ENCODE measurements around the gene ARHGEF2. TPM values are rescaled to one million over a fixed set of nuclear protein-coding genes. Genes with fewer than 3 reads are reported as not detected.

ARHGEF2 gene
- total and polyA plus RNA-seq, 5 donors from 2014 or later = 16.1 to 108 (median 16.4) TPM

DNA sequence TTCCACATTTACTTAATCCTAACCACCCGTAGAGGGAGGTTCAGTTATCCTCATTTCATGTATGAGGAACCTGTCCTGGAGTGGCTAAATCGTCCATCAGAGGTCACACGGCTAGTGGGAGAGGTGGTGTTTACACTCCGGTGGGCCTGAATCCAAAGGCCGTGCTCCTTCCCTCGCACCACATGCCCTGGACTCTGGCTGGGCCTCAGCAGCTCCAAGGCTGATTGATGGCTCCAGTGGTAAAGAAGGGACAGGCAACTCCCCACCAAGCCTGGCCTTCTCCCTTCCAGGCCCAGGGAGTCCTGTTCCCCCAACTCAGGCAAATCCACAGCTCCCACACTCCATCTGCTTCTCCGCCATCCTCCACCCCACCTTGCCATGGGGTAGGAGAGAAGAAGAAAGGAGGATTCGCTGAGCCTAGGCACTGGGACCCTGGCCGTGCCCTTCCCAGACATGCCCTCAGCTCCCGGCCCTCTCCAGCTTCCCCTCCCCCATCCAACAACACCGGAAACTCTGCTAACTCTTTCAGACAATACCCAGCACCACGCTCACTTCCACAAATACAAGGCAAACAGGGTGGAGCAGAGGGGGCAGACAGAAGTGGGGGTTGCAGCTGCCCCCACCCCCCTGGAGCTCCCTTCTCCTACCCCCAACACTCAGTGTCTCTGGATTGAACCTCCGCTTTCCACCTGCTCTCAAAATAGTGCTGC, 10.9 kb downstream of the ARHGEF2 start:
- peak overlapping the region; percentile 72 for H3K27ac ChIP-seq (ENCODE audit: insufficient read depth, low read length, poor library complexity, severe bottlenecking)
- H3K4me1 ChIP-seq (ENCODE audit: control insufficient read depth, insufficient read depth, low read length, poor library complexity, severe bottlenecking) = peaks cover 57% of the 10 kb centered on the region
- no peaks in the 10 kb centered on the region for H3K9me3 ChIP-seq (ENCODE audit: control insufficient read depth in 2 of 2, low read length in 2 of 2)
- DNase-seq (peak in 1 of 3 donors; percentile 60), ATAC-seq (ENCODE audit: low read depth in 2 of 2) (peak; percentile 33 to 58)
- peak overlapping the region; percentile 91 to 97 (median 96) for H3K27ac Mint-ChIP-seq
- peaks cover 72% of the 10 kb centered on the region for H3K36me3 ChIP-seq (ENCODE audit: control insufficient read depth, insufficient read depth, low read length)
- no peaks in the 10 kb centered on the region for H3K27me3 Mint-ChIP-seq
- no peak overlapping the region for H3K4me3 ChIP-seq (ENCODE audit: low read depth, low read length)
- H3K36me3 Mint-ChIP-seq = peaks cover 41% of the 10 kb centered on the region
- peaks cover 0 to 70% (median 54%) of the 10 kb centered on the region in 4 donors for H3K4me1 Mint-ChIP-seq
- peak overlapping the region; percentile 67 to 92 (median 82) for H3K4me3 Mint-ChIP-seq
- H3K27me3 ChIP-seq (ENCODE audit: control insufficient read depth, insufficient read depth, low read length) = no peaks in the 10 kb centered on the region
- H3K9me3 Mint-ChIP-seq = peaks cover 0 to 1% (median 0%) of the 10 kb centered on the region in 7 donors

DNA sequence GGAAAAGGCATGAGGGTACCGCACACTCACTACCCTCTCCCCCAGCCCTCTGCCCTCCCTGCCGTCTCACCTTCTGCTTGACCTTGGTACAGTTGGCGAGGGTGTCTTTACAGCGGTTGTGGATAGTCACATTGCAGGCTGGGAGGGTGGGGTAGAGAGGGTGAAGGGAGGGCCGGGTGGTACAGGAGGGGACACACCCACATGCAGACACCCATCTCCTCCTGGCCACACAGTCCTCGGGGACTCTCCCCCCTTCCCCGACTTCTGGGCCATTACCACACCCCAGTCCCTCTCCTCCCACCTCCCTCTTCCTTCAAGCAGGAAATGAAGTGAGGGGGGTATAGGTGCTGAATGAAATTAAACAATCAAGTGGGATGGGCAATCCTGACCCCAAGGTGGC, 11.6 kb downstream of the ARHGEF2 start:
- no peak overlapping the region for H3K4me3 ChIP-seq (ENCODE audit: low read depth, low read length)
- Mint-ChIP-seq H3K4me1 (peaks cover 0 to 63% (median 47%) of the 10 kb centered on the region in 4 donors), H3K27ac (peak overlapping the region; percentile 91 to 94 (median 92)), H3K27me3 (no peaks in the 10 kb centered on the region), H3K4me3 (peak overlapping the region in 3 of 4 donors; percentile 74 to 92 (median 76)), H3K9me3 (peaks cover 0 to 1% (median 0%) of the 10 kb centered on the region in 7 donors), H3K36me3 (peaks cover 36% of the 10 kb centered on the region)
- H3K36me3 ChIP-seq (ENCODE audit: control insufficient read depth, insufficient read depth, low read length) = peaks cover 77% of the 10 kb centered on the region
- H3K9me3 ChIP-seq (ENCODE audit: control insufficient read depth in 2 of 2, low read length in 2 of 2) = no peaks in the 10 kb centered on the region
- H3K27me3 ChIP-seq (ENCODE audit: control insufficient read depth, insufficient read depth, low read length) = no peaks in the 10 kb centered on the region
- peak overlapping the region; percentile 72 for H3K27ac ChIP-seq (ENCODE audit: insufficient read depth, low read length, poor library complexity, severe bottlenecking)
- DNase-seq = no peak
- peaks cover 50% of the 10 kb centered on the region for H3K4me1 ChIP-seq (ENCODE audit: control insufficient read depth, insufficient read depth, low read length, poor library complexity, severe bottlenecking)
- ATAC-seq (ENCODE audit: low read depth in 2 of 2) = no peak

- no peaks in the 10 kb centered on the region for H3K9me3 ChIP-seq (ENCODE audit: control insufficient read depth in 2 of 2, low read length in 2 of 2)
- Mint-ChIP-seq H3K4me3 (peak overlapping the region in 2 of 4 donors; percentile 41 to 64), H3K9me3 (peaks cover 0 to 1% (median 0%) of the 10 kb centered on the region in 7 donors), H3K36me3 (peaks cover 35% of the 10 kb centered on the region), H3K27me3 (no peaks in the 10 kb centered on the region), H3K4me1 (peaks cover 0 to 60% (median 43%) of the 10 kb centered on the region in 4 donors), H3K27ac (peak overlapping the region; percentile 87 to 92 (median 91))
- no peak overlapping the region for H3K4me3 ChIP-seq (ENCODE audit: low read depth, low read length)
- ATAC-seq (ENCODE audit: low read depth in 2 of 2) = no peak
- no peak for DNase-seq
- H3K4me1 ChIP-seq (ENCODE audit: control insufficient read depth, insufficient read depth, low read length, poor library complexity, severe bottlenecking) = peaks cover 44% of the 10 kb centered on the region
- peaks cover 82% of the 10 kb centered on the region for H3K36me3 ChIP-seq (ENCODE audit: control insufficient read depth, insufficient read depth, low read length)
- H3K27ac ChIP-seq (ENCODE audit: insufficient read depth, low read length, poor library complexity, severe bottlenecking) = peak overlapping the region; percentile 72
- no peaks in the 10 kb centered on the region for H3K27me3 ChIP-seq (ENCODE audit: control insufficient read depth, insufficient read depth, low read length)
These were observed 12.2 kb downstream of the ARHGEF2 start for GRCh38 chr1:155966135-155966534.

- H3K4me1 Mint-ChIP-seq = peaks cover 0 to 47% (median 26%) of the 10 kb centered on the region in 4 donors
- H3K27me3 Mint-ChIP-seq = no peaks in the 10 kb centered on the region
- no peak for DNase-seq
- Histone ChIP-seq H3K36me3 (ENCODE audit: control insufficient read depth, insufficient read depth, low read length) (peaks cover 89% of the 10 kb centered on the region), H3K27ac (ENCODE audit: insufficient read depth, low read length, poor library complexity, severe bottlenecking) (no peak overlapping the region), H3K4me3 (ENCODE audit: low read depth, low read length) (no peak overlapping the region), H3K27me3 (ENCODE audit: control insufficient read depth, insufficient read depth, low read length) (no peaks in the 10 kb centered on the region), H3K4me1 (ENCODE audit: control insufficient read depth, insufficient read depth, low read length, poor library complexity, severe bottlenecking) (peaks cover 24% of the 10 kb centered on the region), H3K9me3 (ENCODE audit: control insufficient read depth in 2 of 2, low read length in 2 of 2) (no peaks in the 10 kb centered on the region)
- peak overlapping the region in 2 of 3 donors; percentile 60 to 65 for H3K27ac Mint-ChIP-seq
- peaks cover 32% of the 10 kb centered on the region for H3K36me3 Mint-ChIP-seq
- no peak for ATAC-seq (ENCODE audit: low read depth in 2 of 2)
- no peaks in the 10 kb centered on the region for H3K9me3 Mint-ChIP-seq
- H3K4me3 Mint-ChIP-seq = peak overlapping the region in 1 of 4 donors; percentile 10
These were observed 14.2 kb downstream of the ARHGEF2 start for GRCh38 chr1:155964193-155964592.

GRCh38 chr1:155962599-155963211, 15.6 kb downstream of the ARHGEF2 start:
- DNase-seq (no peak), ATAC-seq (ENCODE audit: low read depth in 2 of 2) (no peak)
- Mint-ChIP-seq H3K4me1 (peaks cover 0 to 32% (median 12%) of the 10 kb centered on the region in 4 donors), H3K36me3 (peaks cover 30% of the 10 kb centered on the region), H3K27ac (peak overlapping the region in 1 of 3 donors; percentile 32), H3K27me3 (no peaks in the 10 kb centered on the region), H3K4me3 (no peak overlapping the region), H3K9me3 (no peaks in the 10 kb centered on the region)
- Histone ChIP-seq H3K4me1 (ENCODE audit: control insufficient read depth, insufficient read depth, low read length, poor library complexity, severe bottlenecking) (peaks cover 9% of the 10 kb centered on the region), H3K4me3 (ENCODE audit: low read depth, low read length) (no peak overlapping the region), H3K27ac (ENCODE audit: insufficient read depth, low read length, poor library complexity, severe bottlenecking) (no peak overlapping the region), H3K36me3 (ENCODE audit: control insufficient read depth, insufficient read depth, low read length) (peaks cover 88% of the 10 kb centered on the region), H3K27me3 (ENCODE audit: control insufficient read depth, insufficient read depth, low read length) (no peaks in the 10 kb centered on the region), H3K9me3 (ENCODE audit: control insufficient read depth in 2 of 2, low read length in 2 of 2) (no peaks in the 10 kb centered on the region)

DNA sequence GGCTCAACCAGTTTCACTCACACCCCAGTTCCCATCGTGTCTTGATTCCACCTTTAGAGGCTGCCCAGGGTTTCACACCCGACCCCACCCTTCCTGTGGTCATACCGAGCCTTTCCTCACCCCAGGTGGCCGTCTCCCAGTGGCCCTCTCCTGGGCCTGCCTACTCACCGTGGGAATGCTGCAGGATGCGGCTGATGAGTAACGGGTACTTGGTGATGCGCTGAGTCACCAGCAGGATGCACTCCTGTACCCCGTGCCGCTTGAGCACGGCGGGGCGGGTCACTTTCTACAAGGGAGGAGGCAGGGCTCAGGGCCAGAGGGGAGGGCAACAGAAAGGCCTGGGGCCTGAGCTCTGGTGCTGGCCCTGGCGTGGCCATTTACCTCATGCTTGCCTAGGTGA, 16.4 kb downstream of the ARHGEF2 start:
- peaks cover 0 to 25% (median 6%) of the 10 kb centered on the region in 4 donors for H3K4me1 Mint-ChIP-seq
- Histone ChIP-seq H3K27me3 (ENCODE audit: control insufficient read depth, insufficient read depth, low read length) (no peaks in the 10 kb centered on the region), H3K36me3 (ENCODE audit: control insufficient read depth, insufficient read depth, low read length) (peaks cover 88% of the 10 kb centered on the region), H3K4me3 (ENCODE audit: low read depth, low read length) (no peak overlapping the region), H3K9me3 (ENCODE audit: control insufficient read depth in 2 of 2, low read length in 2 of 2) (no peaks in the 10 kb centered on the region), H3K27ac (ENCODE audit: insufficient read depth, low read length, poor library complexity, severe bottlenecking) (peak overlapping the region; percentile 33), H3K4me1 (ENCODE audit: control insufficient read depth, insufficient read depth, low read length, poor library complexity, severe bottlenecking) (peaks cover 2% of the 10 kb centered on the region)
- peaks cover 38% of the 10 kb centered on the region for H3K36me3 Mint-ChIP-seq
- DNase-seq = no peak
- peak overlapping the region in 2 of 3 donors; percentile 9 to 83 for H3K27ac Mint-ChIP-seq
- no peaks in the 10 kb centered on the region for H3K27me3 Mint-ChIP-seq
- no peaks in the 10 kb centered on the region for H3K9me3 Mint-ChIP-seq
- ATAC-seq (ENCODE audit: low read depth in 2 of 2) = peak; percentile 16 to 58
- no peak overlapping the region for H3K4me3 Mint-ChIP-seq

DNA sequence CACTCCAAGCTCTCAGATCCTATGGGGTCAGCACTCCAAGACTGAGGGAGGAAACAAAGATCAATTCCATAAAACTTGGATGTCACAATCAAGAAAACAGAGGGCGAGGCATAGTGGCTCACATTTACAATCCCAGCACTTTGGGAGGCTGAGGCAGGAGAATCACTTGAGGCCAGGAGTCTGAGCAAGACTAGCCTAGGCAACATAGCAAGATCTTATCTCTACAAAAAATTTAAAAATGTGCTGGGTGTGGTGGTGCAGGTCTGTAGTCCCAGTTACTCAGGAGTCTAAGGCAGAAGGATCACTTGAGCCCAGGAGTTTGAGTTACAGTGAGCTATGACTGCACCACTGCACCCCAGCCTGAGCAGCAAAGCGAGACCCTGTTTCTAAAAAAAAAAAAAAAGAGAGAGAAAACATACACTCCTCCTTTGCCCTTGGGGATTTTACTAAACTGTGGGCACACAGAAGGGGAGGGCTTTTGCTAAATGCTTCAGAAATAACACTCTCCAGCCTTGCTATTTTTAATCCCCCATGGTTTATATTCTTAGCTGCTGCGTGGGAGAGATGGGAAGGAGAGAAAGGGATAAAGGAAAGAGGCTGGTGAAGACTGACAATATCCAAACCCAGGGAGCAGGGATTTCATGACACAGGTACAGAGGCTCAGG, 18.1 kb downstream of the ARHGEF2 start:
- no peaks in the 10 kb centered on the region for H3K4me1 ChIP-seq (ENCODE audit: control insufficient read depth, insufficient read depth, low read length, poor library complexity, severe bottlenecking)

More for the DNA sequence above, 18.1 kb downstream of the ARHGEF2 start:
- no peaks in the 10 kb centered on the region for H3K9me3 Mint-ChIP-seq
- H3K4me1 Mint-ChIP-seq = peaks cover 0 to 13% (median 1%) of the 10 kb centered on the region in 4 donors
- ATAC-seq (ENCODE audit: low read depth in 2 of 2) (no peak), DNase-seq (no peak)
- peak overlapping the region in 1 of 4 donors; percentile 88 for H3K4me3 Mint-ChIP-seq
- H3K36me3 ChIP-seq (ENCODE audit: control insufficient read depth, insufficient read depth, low read length) = peaks cover 86% of the 10 kb centered on the region
- peak overlapping the region; percentile 63 to 84 (median 69) for H3K27ac Mint-ChIP-seq
- H3K36me3 Mint-ChIP-seq = peaks cover 30% of the 10 kb centered on the region
- H3K27me3 ChIP-seq (ENCODE audit: control insufficient read depth, insufficient read depth, low read length) = no peaks in the 10 kb centered on the region
- no peaks in the 10 kb centered on the region for H3K9me3 ChIP-seq (ENCODE audit: control insufficient read depth in 2 of 2, low read length in 2 of 2)
- H3K27ac ChIP-seq (ENCODE audit: insufficient read depth, low read length, poor library complexity, severe bottlenecking) = peak overlapping the region; percentile 15
- no peak overlapping the region for H3K4me3 ChIP-seq (ENCODE audit: low read depth, low read length)
- no peaks in the 10 kb centered on the region for H3K27me3 Mint-ChIP-seq

Measured in CD4-positive, CD25-positive, alpha-beta regulatory T cell (primary cell).